GM18868 (cell line): Measurements from ENCODE around the gene MPRIP.
"Not testable (repeated sequence)": the region's sequence is repeated elsewhere in the genome, so short reads cannot be mapped to it uniquely, and the experiment has no call there.

ENCODE experiments used
- ATAC-seq: cut with Tn5 transposase; IDR thresholded peaks from one replicate; pipeline ENCODE4 v1.9.1; 2021; ENCODE audit warnings: mild to moderate bottlenecking, moderate library complexity; ENCODE audit not compliant: unreplicated experiment

MPRIP gene

GRCh38 chr17:17142556-17142955 is 100.3 kb downstream of the MPRIP start:
- ATAC-seq, result no peak

- no peak for ATAC-seq
Measured at GRCh38 chr17:17143501-17143900, 101.2 kb downstream of the MPRIP start.

GRCh38 chr17:17144061-17144460 is 101.8 kb downstream of the MPRIP start:
- ATAC-seq, result no peak

GRCh38 chr17:17144916-17145665 is 102.8 kb downstream of the MPRIP start:
- no peak for ATAC-seq

- ATAC-seq, result no peak
Measured at GRCh38 chr17:17146786-17147406, 104.6 kb downstream of the MPRIP start.

- no peak for ATAC-seq
Measured at GRCh38 chr17:17147821-17148220, 105.6 kb downstream of the MPRIP start.

- ATAC-seq, result no peak
Measured at GRCh38 chr17:17149520-17150447, 107.5 kb downstream of the MPRIP start.

- no peak for ATAC-seq
Measured at GRCh38 chr17:17150448-17150800, 108.2 kb downstream of the MPRIP start.

- no peak for ATAC-seq
Measured at GRCh38 chr17:17151055-17151454, 108.8 kb downstream of the MPRIP start.

GRCh38 chr17:17151541-17151940 is 109.3 kb downstream of the MPRIP start:
- no peak for ATAC-seq

- no peak for ATAC-seq
Measured at GRCh38 chr17:17151962-17152361, 109.7 kb downstream of the MPRIP start.

- no peak for ATAC-seq
Measured at GRCh38 chr17:17152385-17152784, 110.1 kb downstream of the MPRIP start.

- ATAC-seq, result no peak
Measured at GRCh38 chr17:17153071-17153470, 110.8 kb downstream of the MPRIP start.

- ATAC-seq, result no peak
Measured at GRCh38 chr17:17153709-17154108, 111.5 kb downstream of the MPRIP start.

GRCh38 chr17:17154556-17154955 is 112.3 kb downstream of the MPRIP start:
- ATAC-seq, result no peak

- ATAC-seq, result no peak
Measured at GRCh38 chr17:17154981-17155380, 112.7 kb downstream of the MPRIP start.

- ATAC-seq, result no peak
Measured at GRCh38 chr17:17155568-17155967, 113.3 kb downstream of the MPRIP start.

GRCh38 chr17:17156107-17156506 is 113.8 kb downstream of the MPRIP start:
- ATAC-seq, result no peak

- no peak for ATAC-seq
Measured at GRCh38 chr17:17156511-17156910, 114.3 kb downstream of the MPRIP start.

GRCh38 chr17:17157041-17157440 is 114.8 kb downstream of the MPRIP start:
- ATAC-seq, result no peak

GRCh38 chr17:17158506-17158905 is 116.2 kb downstream of the MPRIP start:
- ATAC-seq, result not testable (repeated sequence)

- ATAC-seq, result no peak
Measured at GRCh38 chr17:17159571-17159970, 117.3 kb downstream of the MPRIP start.
